ENCODE measurements around the gene MCM10. TPM values are rescaled to one million over a fixed set of nuclear protein-coding genes. Genes with fewer than 3 reads are reported as not detected.

Gene MCM10
- total RNA-seq, 4 donors from 2014 or later = 0.36 to 1.7 (median 1.2) TPM

DNA sequence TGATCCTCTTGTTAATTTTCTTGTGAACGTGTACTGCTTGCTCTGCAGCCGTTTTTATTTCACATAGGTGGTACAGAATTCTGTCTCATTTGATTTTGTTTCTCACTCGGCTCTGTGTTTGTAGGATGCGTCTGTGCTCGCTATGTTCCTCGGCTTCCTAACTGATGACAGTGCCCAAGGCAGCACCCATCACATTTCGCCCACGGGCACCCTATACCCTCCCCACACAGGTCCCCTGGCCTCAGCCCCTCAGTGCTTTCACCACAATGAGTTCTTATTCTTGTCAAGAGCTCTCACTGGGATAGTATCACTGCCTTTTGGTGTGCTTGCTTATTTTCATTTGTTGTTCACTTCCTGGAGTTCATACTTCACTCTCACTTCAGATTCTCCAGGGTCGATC is 44.7 kb downstream of the MCM10 start:
- no peaks in the 10 kb centered on the region for H3K4me1 ChIP-seq
- no peaks in the 10 kb centered on the region for H3K36me3 ChIP-seq
- no peaks in the 10 kb centered on the region for H3K27me3 ChIP-seq
- no peaks in the 10 kb centered on the region for H3K9me3 ChIP-seq
- DNase-seq (ENCODE audit: low spot score in 2 of 2) = no peak
- H3K27ac ChIP-seq = no peak overlapping the region
- TF ChIP-seq EP300 (IDR thresholded peaks at IDR 0.05) (no peak), POLR2AphosphoS5 (IDR thresholded peaks at IDR 0.05) (no peak), POLR2A (IDR thresholded peaks at IDR 0.05) (no peak)
- TF ChIP-seq, protein P1, sequence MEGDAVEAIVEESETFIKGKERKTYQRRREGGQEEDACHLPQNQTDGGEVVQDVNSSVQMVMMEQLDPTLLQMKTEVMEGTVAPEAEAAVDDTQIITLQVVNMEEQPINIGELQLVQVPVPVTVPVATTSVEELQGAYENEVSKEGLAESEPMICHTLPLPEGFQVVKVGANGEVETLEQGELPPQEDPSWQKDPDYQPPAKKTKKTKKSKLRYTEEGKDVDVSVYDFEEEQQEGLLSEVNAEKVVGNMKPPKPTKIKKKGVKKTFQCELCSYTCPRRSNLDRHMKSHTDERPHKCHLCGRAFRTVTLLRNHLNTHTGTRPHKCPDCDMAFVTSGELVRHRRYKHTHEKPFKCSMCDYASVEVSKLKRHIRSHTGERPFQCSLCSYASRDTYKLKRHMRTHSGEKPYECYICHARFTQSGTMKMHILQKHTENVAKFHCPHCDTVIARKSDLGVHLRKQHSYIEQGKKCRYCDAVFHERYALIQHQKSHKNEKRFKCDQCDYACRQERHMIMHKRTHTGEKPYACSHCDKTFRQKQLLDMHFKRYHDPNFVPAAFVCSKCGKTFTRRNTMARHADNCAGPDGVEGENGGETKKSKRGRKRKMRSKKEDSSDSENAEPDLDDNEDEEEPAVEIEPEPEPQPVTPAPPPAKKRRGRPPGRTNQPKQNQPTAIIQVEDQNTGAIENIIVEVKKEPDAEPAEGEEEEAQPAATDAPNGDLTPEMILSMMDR (IDR thresholded peaks at IDR 0.05) = no peak
- WGBS = 91% methylated on average over 9 of the region's 9 CpGs
- no peak overlapping the region for H3K4me3 ChIP-seq

GRCh38 chr10:13206546-13207443 is 45.4 kb downstream of the MCM10 start:
- Histone ChIP-seq H3K27ac (no peak overlapping the region), H3K4me1 (no peaks in the 10 kb centered on the region), H3K9me3 (no peaks in the 10 kb centered on the region), H3K27me3 (no peaks in the 10 kb centered on the region), H3K36me3 (no peaks in the 10 kb centered on the region), H3K4me3 (no peak overlapping the region)
- DNase-seq (ENCODE audit: low spot score in 2 of 2) = no peak
- 81% methylated on average over 5 of the region's 5 CpGs for WGBS
- TF ChIP-seq POLR2AphosphoS5 (IDR thresholded peaks at IDR 0.05) = no peak
- TF ChIP-seq, protein P1 (IDR thresholded peaks at IDR 0.05) = peak in 1 of 2 donors; percentile 12

GRCh38 chr10:13213163-13213562 is 51.8 kb downstream of the MCM10 start:
- no peaks in the 10 kb centered on the region for H3K36me3 ChIP-seq
- no peak overlapping the region for H3K4me3 ChIP-seq
- DNase-seq (ENCODE audit: low spot score in 2 of 2) = no peak
- no peaks in the 10 kb centered on the region for H3K4me1 ChIP-seq
- no peaks in the 10 kb centered on the region for H3K9me3 ChIP-seq
- H3K27me3 ChIP-seq = no peaks in the 10 kb centered on the region
- TF ChIP-seq POLR2A (IDR thresholded peaks at IDR 0.05) = no peak
- TF ChIP-seq, protein P1 (IDR thresholded peaks at IDR 0.05) = no peak
- TF ChIP-seq EP300 (IDR thresholded peaks at IDR 0.05) = no peak
- no peak for TF ChIP-seq POLR2AphosphoS5 (IDR thresholded peaks at IDR 0.05)
- no peak overlapping the region for H3K27ac ChIP-seq
- 94% methylated on average over 7 of the region's 7 CpGs for WGBS

DNA sequence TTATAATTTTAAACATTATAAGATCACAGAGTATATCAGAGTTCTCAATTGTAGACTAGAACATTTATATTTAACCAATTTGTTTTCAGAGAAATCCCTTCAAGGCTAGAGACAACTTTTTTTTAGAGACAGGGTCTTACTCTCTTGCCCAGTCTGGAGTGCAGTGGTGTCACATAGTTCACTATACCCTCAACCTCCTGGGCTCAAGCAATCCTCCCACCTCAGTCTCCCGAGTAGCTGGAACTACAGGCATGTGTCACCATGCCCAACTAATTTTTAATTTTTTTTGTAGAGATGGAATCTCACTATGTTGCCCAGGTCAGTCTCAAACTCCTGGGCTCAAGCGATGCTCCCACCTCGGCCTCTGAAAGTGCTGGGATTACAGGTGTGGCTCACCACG is 57.5 kb downstream of the MCM10 start:
- Histone ChIP-seq H3K27me3 (no peaks in the 10 kb centered on the region), H3K4me1 (no peaks in the 10 kb centered on the region), H3K27ac (no peak overlapping the region), H3K9me3 (no peaks in the 10 kb centered on the region), H3K4me3 (no peak overlapping the region), H3K36me3 (no peaks in the 10 kb centered on the region)
- DNase-seq (ENCODE audit: low spot score in 2 of 2) = no peak
- TF ChIP-seq POLR2AphosphoS5 (IDR thresholded peaks at IDR 0.05) (no peak), EP300 (IDR thresholded peaks at IDR 0.05) (no peak)
- TF ChIP-seq, protein P1 (IDR thresholded peaks at IDR 0.05) = no peak
- WGBS = 93% methylated on average over 4 of the region's 4 CpGs

- DNase-seq (ENCODE audit: low spot score in 2 of 2) = no peak
- Histone ChIP-seq H3K4me1 (no peaks in the 10 kb centered on the region), H3K36me3 (no peaks in the 10 kb centered on the region), H3K27me3 (no peaks in the 10 kb centered on the region), H3K27ac (no peak overlapping the region), H3K4me3 (no peak overlapping the region), H3K9me3 (no peaks in the 10 kb centered on the region)
- WGBS = 57% methylated on average over 12 of the region's 12 CpGs
- TF ChIP-seq POLR2A (IDR thresholded peaks at IDR 0.05) (no peak), POLR2AphosphoS5 (IDR thresholded peaks at IDR 0.05) (no peak), EP300 (IDR thresholded peaks at IDR 0.05) (no peak)
- TF ChIP-seq, protein P1 (IDR thresholded peaks at IDR 0.05) = no peak
Measured at GRCh38 chr10:13219685-13220670, 58.6 kb downstream of the MCM10 start.
